SK-N-SH (cell line): ENCODE results near the gene FAM124A. TPM values are rescaled to one million over a fixed set of nuclear protein-coding genes. Genes with fewer than 3 reads are reported as not detected.
"Not testable (repeated sequence)": the region's sequence is repeated elsewhere in the genome, so short reads cannot be mapped to it uniquely, and the experiment has no call there.

Experiments used
- CTCF ChIA-PET: fragments of 300-600, 350-600 bp; formaldehyde crosslinking; extraction: SDS; loops from one replicate; lab custom pipeline; 2021; lab: Yijun Ruan, JAX
- POLR2A ChIA-PET: fragments of 350-600 bp; sonication (Branson Sonifier 250); formaldehyde crosslinking; extraction: SDS; loops from one replicate; lab custom pipeline; 2020; ENCODE audit warnings: antibody characterized with exemption, inconsistent platforms; lab: Yijun Ruan, JAX
- DNase-seq: peaks from one replicate; pipeline ENCODE4 v3.0.0; 2012
- H2AFZ ChIP-seq: fragments of 200-600 bp; sonication (generic); 2 replicates; pipeline ENCODE4 v1.8.1; 2016; ENCODE audit warnings: antibody characterized with exemption, mild to moderate bottlenecking, low read depth
- H3F3A ChIP-seq: fragments of 200-600 bp; sonication (generic); replicated peaks from 2 replicates; pipeline ENCODE3; 2016; ENCODE audit warnings: antibody characterized with exemption, mild to moderate bottlenecking; ENCODE audit not compliant: insufficient read depth
- H3K27ac ChIP-seq, 2 experiments: fragments of 200-500 bp in 1 of 2; fragments of 200-600 bp in 1 of 2; sonication (Bioruptor generic) in 1 of 2; sonication (generic), shearing (Covaris generic) in 1 of 2; 2 replicates each; pipeline versions ENCODE4 v1.5.1 to v1.6.1; 2014 to 2016; ENCODE audit warnings: low read depth in 2 of 2, inconsistent platforms in 1 of 2, low read length in 1 of 2, mild to moderate bottlenecking in 1 of 2, mixed read lengths in 1 of 2
- H3K27me3 ChIP-seq: fragments of 200-600 bp; sonication (generic), shearing (Covaris generic); 2 replicates; pipeline ENCODE4 v1.6.1; 2016; ENCODE audit warnings: mixed run types; ENCODE audit not compliant: insufficient read depth
- H3K36me3 ChIP-seq, 2 experiments: fragments of 200-500 bp in 1 of 2; fragments of 200-600 bp in 1 of 2; sonication (Bioruptor generic) in 1 of 2; sonication (generic) in 1 of 2; replicated peaks in 1 of 2; 2 replicates each; pipeline versions ENCODE3 to v1.5.1; 2014 to 2016; ENCODE audit warnings: low read length in 1 of 2, mild to moderate bottlenecking in 1 of 2; ENCODE audit not compliant: insufficient read depth in 2 of 2, control insufficient read depth in 1 of 2
- H3K4me1 ChIP-seq, 2 experiments: fragments of 200-500 bp in 1 of 2; fragments of 200-600 bp in 1 of 2; sonication (Bioruptor generic) in 1 of 2; sonication (generic), shearing (Covaris generic) in 1 of 2; 2 replicates each; pipeline versions ENCODE4 v1.5.1 to v1.6.1; 2014 to 2016; ENCODE audit warnings: low read depth in 1 of 2, low read length in 1 of 2, mixed run types in 1 of 2; ENCODE audit not compliant: insufficient read depth in 2 of 2, control insufficient read depth in 1 of 2
- H3K4me2 ChIP-seq: fragments of 200-600 bp; sonication (generic), shearing (Covaris generic); 2 replicates; pipeline ENCODE4 v1.6.1; 2017; ENCODE audit warnings: mixed run types
- H3K4me3 ChIP-seq, 2 experiments: fragments of 200-500 bp in 1 of 2; fragments of 200-600 bp in 1 of 2; sonication (Bioruptor generic) in 1 of 2; sonication (generic), shearing (Covaris generic) in 1 of 2; 2 replicates each; pipeline versions ENCODE4 v1.5.1 to v1.8.1; 2014 to 2016; ENCODE audit warnings: low read depth in 2 of 2, inconsistent platforms in 1 of 2, low read length in 1 of 2, mild to moderate bottlenecking in 1 of 2, mixed read lengths in 1 of 2, moderate library complexity in 1 of 2
- H3K79me2 ChIP-seq: fragments of 200-600 bp; sonication (generic); 2 replicates; pipeline ENCODE4 v1.8.1; 2017; ENCODE audit warnings: mild to moderate bottlenecking; ENCODE audit not compliant: insufficient read depth
- H3K9ac ChIP-seq: fragments of 200-600 bp; sonication (generic); 2 replicates; pipeline ENCODE4 v1.6.1; 2017; ENCODE audit warnings: mixed run types
- H3K9me2 ChIP-seq: fragments of 200-600 bp; sonication (generic); 2 replicates; pipeline ENCODE4 v1.6.1; 2017; ENCODE audit warnings: mixed run types
- H3K9me3 ChIP-seq: fragments of 200-600 bp; sonication (generic); 2 replicates; pipeline ENCODE4 v1.6.1; 2017; ENCODE audit warnings: mixed run types, mild to moderate bottlenecking, moderate library complexity
- H4K20me1 ChIP-seq: fragments of 200-600 bp; sonication (generic); 2 replicates; pipeline ENCODE4 v1.6.1; 2017; ENCODE audit warnings: mild to moderate bottlenecking, mixed run types; ENCODE audit not compliant: insufficient read depth
- EP300 ChIP-seq, 2 experiments: IDR thresholded peaks; 2 replicates each; pipeline versions ENCODE4 v1.4.0 to v1.6.1; 2012; ENCODE audit warnings: borderline replicate concordance in 1 of 2, low read depth in 1 of 2, low read length in 1 of 2
- FOSL2 ChIP-seq: IDR thresholded peaks from 2 replicates; pipeline ENCODE4 v1.4.0; 2012; ENCODE audit warnings: low read depth, mild to moderate bottlenecking, moderate library complexity, borderline replicate concordance
- FOXJ3 ChIP-seq: sonication (generic); formaldehyde crosslinking; IDR thresholded peaks from 2 replicates; pipeline ENCODE4 v1.5.1; 2020; ENCODE audit warnings: mild to moderate bottlenecking, missing genetic modification reagents
- GABPA ChIP-seq: IDR thresholded peaks from 2 replicates; pipeline ENCODE4 v1.4.0; 2012; ENCODE audit warnings: low read depth, mild to moderate bottlenecking
- GATA2 ChIP-seq: sonication (generic); formaldehyde crosslinking; IDR thresholded peaks from 2 replicates; pipeline ENCODE4 v1.5.0; 2020; ENCODE audit warnings: mild to moderate bottlenecking, missing genetic modification reagents
- JUND ChIP-seq: IDR thresholded peaks from 2 replicates; pipeline ENCODE4 v1.4.0; 2012
- MEF2A ChIP-seq: IDR thresholded peaks from 2 replicates; pipeline ENCODE4 v1.4.0; 2012; ENCODE audit warnings: low read depth, borderline replicate concordance
- NFIC ChIP-seq: IDR thresholded peaks from 2 replicates; pipeline ENCODE4 v1.4.0; 2012; ENCODE audit warnings: borderline replicate concordance
- PBX3 ChIP-seq: IDR thresholded peaks from 2 replicates; pipeline ENCODE4; 2012
- RAD21 ChIP-seq: IDR thresholded peaks from 2 replicates; pipeline ENCODE4 v1.6.1; 2012; ENCODE audit warnings: mild to moderate bottlenecking, low read length
- RFX5 ChIP-seq: IDR thresholded peaks from 2 replicates; pipeline ENCODE4 v1.6.1; 2012; ENCODE audit warnings: mild to moderate bottlenecking, improper control_type of control experiment, low read length
- SIN3A ChIP-seq: IDR thresholded peaks from 2 replicates; pipeline ENCODE4 v1.6.1; 2012; ENCODE audit warnings: low read depth, mild to moderate bottlenecking, low read length, moderate library complexity, borderline replicate concordance
- SMC3 ChIP-seq: IDR thresholded peaks from 2 replicates; pipeline ENCODE4 v1.6.1; 2012; ENCODE audit warnings: low read depth, low read length, improper control_type of control experiment
- TEAD4 ChIP-seq: IDR thresholded peaks from 2 replicates; pipeline ENCODE4 v1.4.0; 2012; ENCODE audit warnings: mild to moderate bottlenecking, borderline replicate concordance; ENCODE audit not compliant: insufficient read depth
- USF1 ChIP-seq: IDR thresholded peaks from 2 replicates; pipeline ENCODE4 v1.4.0; 2012; ENCODE audit warnings: low read depth, borderline replicate concordance
- YY1 ChIP-seq: IDR thresholded peaks from 2 replicates; pipeline ENCODE4 v1.4.0; 2012; ENCODE audit warnings: low read depth, mild to moderate bottlenecking
- ZBTB33 ChIP-seq: IDR thresholded peaks from 2 replicates; pipeline ENCODE4 v1.4.0; 2012; ENCODE audit warnings: low read depth, borderline replicate concordance
- WGBS: methylation state at CpG from one replicate; pipeline ENCODE4 v1.1.6; 2017; ENCODE audit warnings: low lambda C conversion rate; 5-methylcytosine and 5-hydroxymethylcytosine counted together
- polyA plus RNA-seq, 3 experiments: library from polyadenylated mRNA; depleted of rRNA; stranded (reverse); fragments of >200 nt; gene quantifications; 2 replicates each; pipeline ENCODE4 v1.2.3, GENCODE V29; 2012

FAM124A gene
- polyA plus RNA-seq, 1 of the 3 experiments (the other 2 are of a cell fraction) = 1.5 TPM

GRCh38 chr13:51286135-51287002, 64.2 kb downstream of the FAM124A start (continued):
- TF ChIP-seq TEAD4 (no peak), USF1 (no peak)
- TF ChIP-seq, all 33 proteins: peak for 4

GRCh38 chr13:51287758-51288157, 65.6 kb downstream of the FAM124A start:
- POLR2A ChIA-PET = interaction anchor here (1.0 kb wide), 1 partner anchor 139 kb away, joined by 3 read pairs; no protein-coding TSS in a partner anchor
- Histone ChIP-seq H3K4me2 (no peak overlapping the region), H3K9me2 (no peaks in the 10 kb centered on the region), H3K4me1 (peaks cover 0 to 7% of the 10 kb centered on the region in 2 experiments; a peak in 2 of 4 replicates), H3K9ac (no peak overlapping the region), H3K27ac (no peak overlapping the region), H3K27me3 (no peaks in the 10 kb centered on the region), H3K4me3 (no peak overlapping the region), H3K9me3 (no peaks in the 10 kb centered on the region), H2AFZ (no peak overlapping the region), H4K20me1 (no peaks in the 10 kb centered on the region), H3F3A (peaks cover 3% of the 10 kb centered on the region), H3K36me3 (no peaks in the 10 kb centered on the region), H3K79me2 (no peaks in the 10 kb centered on the region)
- WGBS = 96% methylated on average over 3 of the region's 4 CpGs
- CTCF ChIA-PET = interaction anchor here (0.7 to 9.2 kb wide), 24 partner anchors 9 to 840 kb away, joined by 3 to 257 read pairs (median 8); no protein-coding TSS in a partner anchor
- TF ChIP-seq TEAD4 (no peak), SIN3A (no peak), NFIC (no peak), GATA2 (CRISPR knock-in tag) (no peak), EP300 (IDR thresholded peaks at IDR 0.05; ENCODE audit: borderline replicate concordance in 1 of 2, low read depth in 1 of 2, low read length in 1 of 2) (no peak), ZBTB33 (no peak), USF1 (no peak), FOSL2 (no peak), YY1 (no peak), GABPA (no peak), MEF2A (no peak), RAD21 (no peak), SMC3 (no peak), RFX5 (no peak), FOXJ3 (no peak), JUND (no peak), PBX3 (no peak)
- no peak for DNase-seq

GRCh38 chr13:51288254-51288653, 66.1 kb downstream of the FAM124A start:
- CTCF ChIA-PET = interaction anchor here (0.7 to 9.2 kb wide), 19 partner anchors 8 to 839 kb away, joined by 3 to 257 read pairs (median 4); no protein-coding TSS in a partner anchor
- 64% methylated on average over 1 of the region's 1 CpG for WGBS
- H3K4me3 ChIP-seq, H4K20me1 ChIP-seq, H3K27ac ChIP-seq, H3K9me2 ChIP-seq, H3K9ac ChIP-seq, H3K79me2 ChIP-seq, H3F3A ChIP-seq, H3K36me3 ChIP-seq, DNase-seq, H3K4me1 ChIP-seq, H2AFZ ChIP-seq, H3K9me3 ChIP-seq, H3K4me2 ChIP-seq, H3K27me3 ChIP-seq: not testable (repeated sequence)
- POLR2A ChIA-PET = interaction anchor here (1.0 kb wide), 1 partner anchor 140 kb away, joined by 3 read pairs; no protein-coding TSS in a partner anchor
